ENCODE results near the gene ALG2. TPM values are rescaled to one million over a fixed set of nuclear protein-coding genes. Genes with fewer than 3 reads are reported as not detected.

Gene ALG2
- total RNA-seq, 2 donors from 2014 or later = 52.1 to 58.6 TPM

- H3K27ac ChIP-seq = no peak overlapping the region
- no peaks in the 10 kb centered on the region for H3K27me3 ChIP-seq
- H3K4me1 ChIP-seq = peaks cover 6% of the 10 kb centered on the region
- intact Hi-C loops (cut with DNase I) = no loop called here
- no peaks in the 10 kb centered on the region for H3K36me3 ChIP-seq (replicated peaks in 1 of 2; ENCODE audit: insufficient read depth in 1 of 2, low read depth in 2 of 2)
- ATAC-seq (no peak), DNase-seq (no peak)
- H3K9me3 ChIP-seq = no peaks in the 10 kb centered on the region
- no peak for TF ChIP-seq CTCF (IDR thresholded peaks at IDR 0.05)
- TF ChIP-seq POLR2A (IDR thresholded peaks at IDR 0.05) = no peak
- WGBS, 2 donors = 52 to 84% methylated on average over 2 of the region's 2 CpGs
- no peak overlapping the region for H3K4me3 ChIP-seq
Observed at GRCh38 chr9:99169086-99169485, 52.7 kb downstream of the ALG2 start.

- Histone ChIP-seq H3K27me3 (no peaks in the 10 kb centered on the region), H3K9me3 (no peaks in the 10 kb centered on the region), H3K36me3 (replicated peaks in 1 of 2; ENCODE audit: insufficient read depth in 1 of 2, low read depth in 2 of 2) (no peaks in the 10 kb centered on the region), H3K4me1 (peaks cover 4% of the 10 kb centered on the region), H3K27ac (no peak overlapping the region), H3K4me3 (no peak overlapping the region)
- DNase-seq = no peak
- ATAC-seq = no peak
- TF ChIP-seq POLR2A (IDR thresholded peaks at IDR 0.05) (no peak), CTCF (IDR thresholded peaks at IDR 0.05) (no peak)
- intact Hi-C loops (cut with DNase I) = no loop called here
- 42 to 74% methylated on average over 3 of the region's 3 CpGs for WGBS, 2 donors
Observed at GRCh38 chr9:99167694-99168093, 54.0 kb downstream of the ALG2 start.

GRCh38 chr9:99167119-99167518 lies 54.6 kb downstream of the ALG2 start:
- H3K4me3 ChIP-seq = no peak overlapping the region

More at GRCh38 chr9:99167119-99167518, 54.6 kb downstream of the ALG2 start:
- ATAC-seq (no peak), DNase-seq (no peak)
- H3K4me1 ChIP-seq = no peaks in the 10 kb centered on the region
- no peaks in the 10 kb centered on the region for H3K27me3 ChIP-seq
- TF ChIP-seq CTCF (IDR thresholded peaks at IDR 0.05) = no peak
- TF ChIP-seq POLR2A (IDR thresholded peaks at IDR 0.05) = no peak
- H3K36me3 ChIP-seq (replicated peaks in 1 of 2; ENCODE audit: insufficient read depth in 1 of 2, low read depth in 2 of 2) = no peaks in the 10 kb centered on the region
- H3K27ac ChIP-seq = no peak overlapping the region
- no peaks in the 10 kb centered on the region for H3K9me3 ChIP-seq
- intact Hi-C loops (cut with DNase I) = no loop called here
- WGBS, 2 donors = 61 to 66% methylated on average over 4 of the region's 4 CpGs

Small RNA genes lying within 50 kb of the gene (small RNA-seq; reads per million reads assigned to genes)
- not detected for gene RN7SL794P

Other genes with a start within 250 kb of the ALG2 start
- gene TGFBR1, start 116.8 kb downstream of the ALG2 start, total RNA-seq = 10 to 100 TPM; 10.5 to 18.7 TPM
- gene SEC61B, start 340 bp upstream of the ALG2 start, total RNA-seq = 100 to 1,000 TPM in 1 of 2 donors, 10 to 100 TPM in 1; 86.6 to 104 TPM